Uterus (tissue), 4 donors: ENCODE data around the gene NRXN3. TPM values are rescaled to one million over a fixed set of nuclear protein-coding genes. Genes with fewer than 3 reads are reported as not detected.

Source experiments
- DNase-seq, 2 donors: peaks; one replicate each; pipeline ENCODE4 v3.0.0-alpha.2; 2019 to 2020
- H3K27ac ChIP-seq, 2 donors: fragments of 200-600 bp; sonication (generic); 1 replicate in 1 of 2; 2 replicates in 1 of 2; pipeline ENCODE4 v1.5.1; 2016 to 2018
- H3K27me3 ChIP-seq, 2 donors: fragments of 200-600 bp; sonication (generic); one replicate each; pipeline ENCODE4 v1.5.1; 2018 to 2019; ENCODE audit warnings: control low read depth in 1 of 2
- H3K36me3 ChIP-seq, 2 donors: fragments of 200-600 bp; sonication (generic); one replicate each; pipeline ENCODE4 v1.5.1; 2019; ENCODE audit warnings: control low read depth in 1 of 2
- H3K4me1 ChIP-seq, 2 donors: fragments of 200-600 bp; sonication (generic); one replicate each; pipeline ENCODE4 v1.5.1; 2018 to 2019; ENCODE audit warnings: control low read depth in 1 of 2
- H3K4me3 ChIP-seq, 2 donors: fragments of 200-600 bp; sonication (generic); 1 replicate in 1 of 2; 2 replicates in 1 of 2; pipeline ENCODE4 v1.5.1; 2018 to 2019; ENCODE audit warnings: mild to moderate bottlenecking in 1 of 2
- H3K9me3 ChIP-seq, 2 donors: fragments of 200-600 bp; sonication (generic); one replicate each; pipeline ENCODE4 v1.5.1; 2019; ENCODE audit warnings: control low read depth in 1 of 2
- POLR2A ChIP-seq, 2 donors: fragments of 450-650 bp; IDR thresholded peaks; one replicate each; pipeline ENCODE4 v1.6.1; 2016; ENCODE audit warnings: antibody characterized with exemption in 2 of 2, mild to moderate bottlenecking in 1 of 2, moderate library complexity in 1 of 2
- intact Hi-C: fragments of 100-400 bp; cut with DNase I; formaldehyde crosslinking; loops from one replicate; pipeline ENCODE4 v1.15.1; 2023; ENCODE audit warnings: low total_unique reads
- total RNA-seq, 4 donors: library from RNA; depleted of rRNA in 3 of 4; stranded (reverse); fragments of >200 nt in 3 of 4; gene quantifications; one replicate each; pipeline versions ENCODE4 v1.1.0 to v1.2.4, GENCODE V29; 2014 to 2023
- TF ChIP-seq, protein P1 (sequence below), 4 experiments: fragments of 200-600 bp in 2 of 4; fragments of 450-650 bp in 2 of 4; sonication (generic) in 2 of 4; IDR thresholded peaks; one replicate each; pipeline ENCODE4 v1.5.1; 2016 to 2019; ENCODE audit warnings: antibody characterized with exemption in 4 of 4, mild to moderate bottlenecking in 2 of 4, moderate library complexity in 1 of 4
- donor health status: DM: yes; HTN: yes; CAD: no.

NRXN3 gene
- total RNA-seq, 4 donors from 2014 or later, result 2.9 to 17.0 (median 4.4) TPM

DNA sequence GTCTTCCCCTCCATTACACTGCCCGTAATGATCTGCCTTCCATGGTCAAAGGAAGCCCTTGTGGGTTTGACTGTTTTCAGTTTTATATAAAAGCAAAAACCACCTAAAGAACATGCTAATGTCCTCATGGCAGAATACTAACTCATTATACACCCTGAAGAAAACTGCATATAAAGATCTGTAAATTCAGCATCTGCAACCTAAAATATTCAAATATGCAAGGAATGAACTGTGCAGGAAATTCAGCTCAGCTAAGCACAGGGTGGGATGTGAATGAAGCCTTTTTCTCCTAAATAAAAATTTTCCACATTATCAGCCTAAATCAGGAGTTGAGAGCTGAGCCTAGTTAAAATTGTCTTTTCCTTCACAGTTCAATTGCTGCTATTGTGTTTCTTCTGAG is 128.1 kb downstream of the NRXN3 start:
- Histone ChIP-seq H3K9me3 (no peaks in the 10 kb centered on the region), H3K36me3 (no peaks in the 10 kb centered on the region), H3K4me1 (no peaks in the 10 kb centered on the region), H3K27me3 (no peaks in the 10 kb centered on the region), H3K27ac (no peak overlapping the region), H3K4me3 (no peak overlapping the region)
- DNase-seq, result no peak
- intact Hi-C loops, result no loop called here
- no peak for TF ChIP-seq POLR2A (IDR thresholded peaks at IDR 0.05)
- TF ChIP-seq, protein P1, sequence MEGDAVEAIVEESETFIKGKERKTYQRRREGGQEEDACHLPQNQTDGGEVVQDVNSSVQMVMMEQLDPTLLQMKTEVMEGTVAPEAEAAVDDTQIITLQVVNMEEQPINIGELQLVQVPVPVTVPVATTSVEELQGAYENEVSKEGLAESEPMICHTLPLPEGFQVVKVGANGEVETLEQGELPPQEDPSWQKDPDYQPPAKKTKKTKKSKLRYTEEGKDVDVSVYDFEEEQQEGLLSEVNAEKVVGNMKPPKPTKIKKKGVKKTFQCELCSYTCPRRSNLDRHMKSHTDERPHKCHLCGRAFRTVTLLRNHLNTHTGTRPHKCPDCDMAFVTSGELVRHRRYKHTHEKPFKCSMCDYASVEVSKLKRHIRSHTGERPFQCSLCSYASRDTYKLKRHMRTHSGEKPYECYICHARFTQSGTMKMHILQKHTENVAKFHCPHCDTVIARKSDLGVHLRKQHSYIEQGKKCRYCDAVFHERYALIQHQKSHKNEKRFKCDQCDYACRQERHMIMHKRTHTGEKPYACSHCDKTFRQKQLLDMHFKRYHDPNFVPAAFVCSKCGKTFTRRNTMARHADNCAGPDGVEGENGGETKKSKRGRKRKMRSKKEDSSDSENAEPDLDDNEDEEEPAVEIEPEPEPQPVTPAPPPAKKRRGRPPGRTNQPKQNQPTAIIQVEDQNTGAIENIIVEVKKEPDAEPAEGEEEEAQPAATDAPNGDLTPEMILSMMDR (IDR thresholded peaks at IDR 0.05), result no peak

DNA sequence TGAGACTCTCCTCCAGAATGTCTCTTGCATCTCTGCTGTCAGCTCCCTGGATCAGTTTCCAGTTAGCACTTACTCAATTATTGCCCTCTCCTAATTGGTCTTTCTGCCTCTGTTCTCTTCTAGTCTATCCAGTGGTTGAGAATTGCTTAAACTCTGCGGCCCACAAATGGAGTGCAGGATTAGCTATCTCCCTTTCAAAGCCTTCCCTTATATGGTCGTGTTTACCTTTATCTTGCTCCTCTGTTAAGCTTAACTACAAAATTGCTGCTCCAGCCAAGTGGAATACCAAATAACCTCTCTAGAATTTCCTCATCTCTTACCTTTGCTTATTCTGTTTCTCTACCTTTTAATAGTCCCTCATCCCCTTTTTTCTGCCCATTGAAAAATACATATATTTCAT is 132.7 kb downstream of the NRXN3 start:
- no peaks in the 10 kb centered on the region for H3K36me3 ChIP-seq
- no peak for DNase-seq
- H3K4me1 ChIP-seq, result no peaks in the 10 kb centered on the region

DNA sequence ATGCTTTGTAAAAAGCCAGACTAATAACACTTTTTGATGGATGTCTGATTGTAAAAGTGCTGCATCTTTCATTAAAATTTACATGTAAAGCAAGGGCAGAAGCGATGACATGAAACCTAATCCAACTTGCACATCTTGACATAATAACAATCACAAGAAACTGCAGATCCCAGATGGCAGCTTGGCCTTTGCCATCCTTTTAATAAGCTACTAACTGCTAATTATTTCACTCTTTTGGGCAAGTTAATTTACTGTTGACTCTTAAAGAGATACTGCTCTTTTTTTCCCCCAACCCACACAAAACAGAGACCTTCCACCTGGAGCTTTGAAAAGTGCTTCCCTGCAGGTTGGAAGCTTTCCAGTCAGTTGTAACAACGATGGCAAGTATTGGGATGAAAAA is 137.5 kb downstream of the NRXN3 start:
- Histone ChIP-seq H3K27me3 (no peaks in the 10 kb centered on the region), H3K36me3 (no peaks in the 10 kb centered on the region), H3K4me1 (no peaks in the 10 kb centered on the region), H3K27ac (no peak overlapping the region), H3K4me3 (no peak overlapping the region), H3K9me3 (no peaks in the 10 kb centered on the region)
- intact Hi-C loops, result no loop called here
- no peak for DNase-seq
- TF ChIP-seq, protein P1 (IDR thresholded peaks at IDR 0.05), result no peak
- TF ChIP-seq POLR2A (IDR thresholded peaks at IDR 0.05), result no peak

More for the DNA sequence above, 132.7 kb downstream of the NRXN3 start:
- Histone ChIP-seq H3K9me3 (no peaks in the 10 kb centered on the region), H3K4me3 (no peak overlapping the region), H3K27ac (no peak overlapping the region), H3K27me3 (no peaks in the 10 kb centered on the region)
- intact Hi-C loops, result no loop called here
- TF ChIP-seq, protein P1 (IDR thresholded peaks at IDR 0.05), result no peak
- TF ChIP-seq POLR2A (IDR thresholded peaks at IDR 0.05), result no peak

DNA sequence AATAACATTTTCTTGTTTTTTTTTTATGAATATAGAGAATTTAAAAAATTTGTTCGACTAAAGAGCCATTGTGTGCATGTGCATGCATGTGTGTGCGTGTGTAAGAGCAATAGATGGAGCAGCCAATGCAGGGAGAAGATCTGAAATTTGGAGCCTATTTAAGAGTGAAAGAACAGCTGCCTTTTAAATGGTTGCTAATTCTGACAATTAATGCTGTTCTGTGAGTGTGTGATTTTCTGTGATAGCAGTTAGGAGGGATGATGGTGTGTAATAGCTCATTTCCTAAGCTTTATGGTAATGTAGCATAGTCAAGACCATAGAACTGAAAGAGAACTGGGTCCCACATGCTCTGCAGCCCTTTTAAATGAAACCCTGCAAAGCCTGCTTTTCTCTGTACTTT is 137.9 kb downstream of the NRXN3 start:
- Histone ChIP-seq H3K4me3 (no peak overlapping the region), H3K9me3 (no peaks in the 10 kb centered on the region), H3K27ac (no peak overlapping the region), H3K36me3 (no peaks in the 10 kb centered on the region), H3K4me1 (no peaks in the 10 kb centered on the region), H3K27me3 (no peaks in the 10 kb centered on the region)
- no peak for DNase-seq
- TF ChIP-seq POLR2A (IDR thresholded peaks at IDR 0.05), result no peak
- TF ChIP-seq, protein P1 (IDR thresholded peaks at IDR 0.05), result no peak
- intact Hi-C loops, result no loop called here

DNA sequence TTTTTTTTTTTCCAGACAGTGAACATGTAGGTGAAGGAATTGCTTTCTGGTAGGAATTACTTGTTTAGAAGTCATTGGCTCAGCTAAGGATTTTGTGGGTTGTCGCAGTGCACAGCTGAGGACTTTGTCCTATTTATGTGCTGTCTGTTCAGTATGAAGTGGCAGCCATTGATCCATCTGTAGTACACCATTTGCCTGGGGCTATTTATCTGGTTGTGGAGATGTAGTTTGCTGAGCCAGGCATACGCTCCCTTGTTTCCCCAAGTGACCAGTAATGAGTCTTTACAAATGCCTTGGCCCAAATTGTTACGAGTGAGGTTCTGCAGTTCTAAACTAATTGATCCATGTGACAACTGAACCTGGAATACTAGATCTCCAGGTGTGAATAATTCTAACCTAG is 140.1 kb downstream of the NRXN3 start:
- H3K4me1 ChIP-seq, result no peaks in the 10 kb centered on the region
- no peak overlapping the region for H3K27ac ChIP-seq
- TF ChIP-seq POLR2A (IDR thresholded peaks at IDR 0.05), result no peak
- TF ChIP-seq, protein P1 (IDR thresholded peaks at IDR 0.05), result no peak
- H3K27me3 ChIP-seq, result no peaks in the 10 kb centered on the region
- no peak overlapping the region for H3K4me3 ChIP-seq
- H3K9me3 ChIP-seq, result no peaks in the 10 kb centered on the region
- no peaks in the 10 kb centered on the region for H3K36me3 ChIP-seq
- intact Hi-C loops, result no loop called here
- DNase-seq, result no peak
